Uterus (tissue), 4 donors: ENCODE measurements around the gene MMS22L. TPM values are rescaled to one million over a fixed set of nuclear protein-coding genes. Genes with fewer than 3 reads are reported as not detected.

Source experiments
- DNase-seq, 2 donors: peaks; one replicate each; pipeline ENCODE4 v3.0.0-alpha.2; 2019 to 2020
- H3K27ac ChIP-seq, 2 donors: fragments of 200-600 bp; sonication (generic); 1 replicate in 1 of 2; 2 replicates in 1 of 2; pipeline ENCODE4 v1.5.1; 2016 to 2018
- H3K27me3 ChIP-seq, 2 donors: fragments of 200-600 bp; sonication (generic); one replicate each; pipeline ENCODE4 v1.5.1; 2018 to 2019; ENCODE audit warnings: control low read depth in 1 of 2
- H3K36me3 ChIP-seq, 2 donors: fragments of 200-600 bp; sonication (generic); one replicate each; pipeline ENCODE4 v1.5.1; 2019; ENCODE audit warnings: control low read depth in 1 of 2
- H3K4me1 ChIP-seq, 2 donors: fragments of 200-600 bp; sonication (generic); one replicate each; pipeline ENCODE4 v1.5.1; 2018 to 2019; ENCODE audit warnings: control low read depth in 1 of 2
- H3K4me3 ChIP-seq, 2 donors: fragments of 200-600 bp; sonication (generic); 1 replicate in 1 of 2; 2 replicates in 1 of 2; pipeline ENCODE4 v1.5.1; 2018 to 2019; ENCODE audit warnings: mild to moderate bottlenecking in 1 of 2
- H3K9me3 ChIP-seq, 2 donors: fragments of 200-600 bp; sonication (generic); one replicate each; pipeline ENCODE4 v1.5.1; 2019; ENCODE audit warnings: control low read depth in 1 of 2
- POLR2A ChIP-seq, 2 donors: fragments of 450-650 bp; IDR thresholded peaks; one replicate each; pipeline ENCODE4 v1.6.1; 2016; ENCODE audit warnings: antibody characterized with exemption in 2 of 2, mild to moderate bottlenecking in 1 of 2, moderate library complexity in 1 of 2
- intact Hi-C: fragments of 100-400 bp; cut with DNase I; formaldehyde crosslinking; loops from one replicate; pipeline ENCODE4 v1.15.1; 2023; ENCODE audit warnings: low total_unique reads
- total RNA-seq, 4 donors: library from RNA; depleted of rRNA in 3 of 4; stranded (reverse); fragments of >200 nt in 3 of 4; gene quantifications; one replicate each; pipeline versions ENCODE4 v1.1.0 to v1.2.4, GENCODE V29; 2014 to 2023
- TF ChIP-seq, protein P1 (sequence below), 4 experiments: fragments of 200-600 bp in 2 of 4; fragments of 450-650 bp in 2 of 4; sonication (generic) in 2 of 4; IDR thresholded peaks; one replicate each; pipeline ENCODE4 v1.5.1; 2016 to 2019; ENCODE audit warnings: antibody characterized with exemption in 4 of 4, mild to moderate bottlenecking in 2 of 4, moderate library complexity in 1 of 4
- donor health status: DM: yes; HTN: yes; CAD: no.

MMS22L gene, protein sequence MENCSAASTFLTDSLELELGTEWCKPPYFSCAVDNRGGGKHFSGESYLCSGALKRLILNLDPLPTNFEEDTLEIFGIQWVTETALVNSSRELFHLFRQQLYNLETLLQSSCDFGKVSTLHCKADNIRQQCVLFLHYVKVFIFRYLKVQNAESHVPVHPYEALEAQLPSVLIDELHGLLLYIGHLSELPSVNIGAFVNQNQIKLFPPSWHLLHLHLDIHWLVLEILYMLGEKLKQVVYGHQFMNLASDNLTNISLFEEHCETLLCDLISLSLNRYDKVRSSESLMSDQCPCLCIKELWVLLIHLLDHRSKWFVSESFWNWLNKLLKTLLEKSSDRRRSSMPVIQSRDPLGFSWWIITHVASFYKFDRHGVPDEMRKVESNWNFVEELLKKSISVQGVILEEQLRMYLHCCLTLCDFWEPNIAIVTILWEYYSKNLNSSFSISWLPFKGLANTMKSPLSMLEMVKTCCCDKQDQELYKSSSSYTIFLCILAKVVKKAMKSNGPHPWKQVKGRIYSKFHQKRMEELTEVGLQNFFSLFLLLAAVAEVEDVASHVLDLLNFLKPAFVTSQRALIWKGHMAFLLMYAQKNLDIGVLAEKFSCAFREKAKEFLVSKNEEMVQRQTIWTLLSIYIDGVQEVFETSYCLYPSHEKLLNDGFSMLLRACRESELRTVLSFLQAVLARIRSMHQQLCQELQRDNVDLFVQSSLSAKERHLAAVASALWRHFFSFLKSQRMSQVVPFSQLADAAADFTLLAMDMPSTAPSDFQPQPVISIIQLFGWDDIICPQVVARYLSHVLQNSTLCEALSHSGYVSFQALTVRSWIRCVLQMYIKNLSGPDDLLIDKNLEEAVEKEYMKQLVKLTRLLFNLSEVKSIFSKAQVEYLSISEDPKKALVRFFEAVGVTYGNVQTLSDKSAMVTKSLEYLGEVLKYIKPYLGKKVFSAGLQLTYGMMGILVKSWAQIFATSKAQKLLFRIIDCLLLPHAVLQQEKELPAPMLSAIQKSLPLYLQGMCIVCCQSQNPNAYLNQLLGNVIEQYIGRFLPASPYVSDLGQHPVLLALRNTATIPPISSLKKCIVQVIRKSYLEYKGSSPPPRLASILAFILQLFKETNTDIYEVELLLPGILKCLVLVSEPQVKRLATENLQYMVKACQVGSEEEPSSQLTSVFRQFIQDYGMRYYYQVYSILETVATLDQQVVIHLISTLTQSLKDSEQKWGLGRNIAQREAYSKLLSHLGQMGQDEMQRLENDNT
- total RNA-seq = 10 to 100 TPM in 2 of 4 donors, 1 to 10 TPM in 2; 1.5 to 36.7 (median 9.8) TPM

- intact Hi-C loops = no loop called here
- TF ChIP-seq, protein P1, sequence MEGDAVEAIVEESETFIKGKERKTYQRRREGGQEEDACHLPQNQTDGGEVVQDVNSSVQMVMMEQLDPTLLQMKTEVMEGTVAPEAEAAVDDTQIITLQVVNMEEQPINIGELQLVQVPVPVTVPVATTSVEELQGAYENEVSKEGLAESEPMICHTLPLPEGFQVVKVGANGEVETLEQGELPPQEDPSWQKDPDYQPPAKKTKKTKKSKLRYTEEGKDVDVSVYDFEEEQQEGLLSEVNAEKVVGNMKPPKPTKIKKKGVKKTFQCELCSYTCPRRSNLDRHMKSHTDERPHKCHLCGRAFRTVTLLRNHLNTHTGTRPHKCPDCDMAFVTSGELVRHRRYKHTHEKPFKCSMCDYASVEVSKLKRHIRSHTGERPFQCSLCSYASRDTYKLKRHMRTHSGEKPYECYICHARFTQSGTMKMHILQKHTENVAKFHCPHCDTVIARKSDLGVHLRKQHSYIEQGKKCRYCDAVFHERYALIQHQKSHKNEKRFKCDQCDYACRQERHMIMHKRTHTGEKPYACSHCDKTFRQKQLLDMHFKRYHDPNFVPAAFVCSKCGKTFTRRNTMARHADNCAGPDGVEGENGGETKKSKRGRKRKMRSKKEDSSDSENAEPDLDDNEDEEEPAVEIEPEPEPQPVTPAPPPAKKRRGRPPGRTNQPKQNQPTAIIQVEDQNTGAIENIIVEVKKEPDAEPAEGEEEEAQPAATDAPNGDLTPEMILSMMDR (IDR thresholded peaks at IDR 0.05) = no peak
- TF ChIP-seq POLR2A (IDR thresholded peaks at IDR 0.05) = no peak
- Histone ChIP-seq H3K4me1 (no peaks in the 10 kb centered on the region), H3K27ac (peak within 1 kb of the TSS; percentile 58 to 78), H3K9me3 (no peaks in the 10 kb centered on the region), H3K27me3 (no peaks in the 10 kb centered on the region), H3K36me3 (no peaks in the 10 kb centered on the region), H3K4me3 (peak within 1 kb of the TSS; percentile 86 to 99)
- DNase-seq = peak; percentile 93 to 94
Measured at GRCh38 chr6:97282726-97283617, at the start of gene MMS22L. TSS of gene MMS22L (minus strand) at chr6:97283216. CDS start at chr6:97282477, 739 bp downstream.

DNA sequence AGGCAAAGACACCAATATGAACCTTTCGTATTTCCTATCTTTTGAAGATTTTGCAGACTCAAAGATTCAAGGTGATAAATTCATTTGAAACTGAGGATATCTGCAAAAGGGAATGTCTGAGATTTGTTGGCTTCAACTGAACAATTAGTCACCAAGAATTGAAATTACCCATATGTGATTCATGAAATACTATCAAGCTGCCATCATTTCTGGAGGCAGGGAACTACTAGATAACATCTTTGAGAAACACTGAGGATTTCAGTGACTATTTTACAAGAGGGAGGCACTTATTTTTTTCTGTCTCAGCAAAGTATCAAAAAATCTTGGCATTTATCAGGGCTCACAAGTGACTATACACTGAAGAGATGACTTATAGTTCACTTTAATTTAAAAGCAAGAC, 39.8 kb upstream of the MMS22L start:
- no peaks in the 10 kb centered on the region for H3K27me3 ChIP-seq
- no peak overlapping the region for H3K27ac ChIP-seq
- intact Hi-C loops = no loop called here
- H3K36me3 ChIP-seq = no peaks in the 10 kb centered on the region
- H3K4me3 ChIP-seq = no peak overlapping the region
- H3K9me3 ChIP-seq = no peaks in the 10 kb centered on the region
- no peak for DNase-seq
- TF ChIP-seq, protein P1 (IDR thresholded peaks at IDR 0.05) = no peak
- no peak for TF ChIP-seq POLR2A (IDR thresholded peaks at IDR 0.05)
- no peaks in the 10 kb centered on the region for H3K4me1 ChIP-seq

DNA sequence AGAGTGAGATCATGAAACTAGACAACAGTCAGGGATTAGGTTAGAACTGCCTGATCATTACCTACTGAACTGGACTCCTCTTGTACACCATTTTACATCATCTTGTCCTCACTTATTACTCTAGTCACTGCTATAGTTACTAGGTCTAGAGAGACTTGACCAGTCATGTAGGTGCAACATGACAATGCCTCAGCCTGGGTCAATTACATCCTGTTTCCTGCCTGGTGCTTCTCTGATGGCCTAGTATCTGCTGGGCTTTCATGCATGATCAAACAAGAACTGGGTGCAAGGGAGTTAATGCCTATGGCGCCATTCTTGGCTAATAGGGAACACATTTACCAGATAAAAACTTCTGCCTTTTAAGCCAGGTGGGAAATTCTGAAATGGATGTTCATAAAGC, 39.2 kb upstream of the MMS22L start:
- Histone ChIP-seq H3K27ac (no peak overlapping the region), H3K4me1 (no peaks in the 10 kb centered on the region), H3K36me3 (no peaks in the 10 kb centered on the region), H3K4me3 (no peak overlapping the region), H3K27me3 (no peaks in the 10 kb centered on the region), H3K9me3 (no peaks in the 10 kb centered on the region)
- intact Hi-C loops = no loop called here
- TF ChIP-seq, protein P1 (IDR thresholded peaks at IDR 0.05) = no peak
- no peak for TF ChIP-seq POLR2A (IDR thresholded peaks at IDR 0.05)
- DNase-seq = no peak

DNA sequence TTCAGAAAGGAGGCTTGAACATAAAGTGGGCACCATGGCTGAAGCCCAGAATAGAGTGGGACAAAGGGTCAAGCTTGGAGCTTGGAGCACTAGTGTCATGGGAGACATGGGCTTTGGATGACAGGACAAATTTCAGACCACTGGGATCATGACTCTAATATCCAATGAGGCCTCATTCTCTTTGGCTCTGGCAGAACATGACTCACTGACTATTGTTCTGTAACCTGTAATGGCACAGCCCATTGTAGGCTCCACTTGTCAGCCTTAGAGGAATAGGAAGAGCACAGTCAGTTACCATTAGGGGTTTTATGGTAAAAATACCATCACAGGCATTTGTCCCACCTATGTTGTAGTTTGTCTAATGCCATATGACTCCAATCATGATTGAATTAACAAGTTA, 34.0 kb upstream of the MMS22L start:
- intact Hi-C loops = no loop called here
- no peaks in the 10 kb centered on the region for H3K36me3 ChIP-seq
- no peak overlapping the region for H3K27ac ChIP-seq

More for the DNA sequence above, 34.0 kb upstream of the MMS22L start:
- H3K27me3 ChIP-seq = no peaks in the 10 kb centered on the region
- TF ChIP-seq, protein P1 (IDR thresholded peaks at IDR 0.05) = no peak
- TF ChIP-seq POLR2A (IDR thresholded peaks at IDR 0.05) = no peak
- no peak overlapping the region for H3K4me3 ChIP-seq
- DNase-seq = no peak
- H3K4me1 ChIP-seq = no peaks in the 10 kb centered on the region
- H3K9me3 ChIP-seq = no peaks in the 10 kb centered on the region
